ENCODE results near the gene LCP2.

LCP2 gene

DNA sequence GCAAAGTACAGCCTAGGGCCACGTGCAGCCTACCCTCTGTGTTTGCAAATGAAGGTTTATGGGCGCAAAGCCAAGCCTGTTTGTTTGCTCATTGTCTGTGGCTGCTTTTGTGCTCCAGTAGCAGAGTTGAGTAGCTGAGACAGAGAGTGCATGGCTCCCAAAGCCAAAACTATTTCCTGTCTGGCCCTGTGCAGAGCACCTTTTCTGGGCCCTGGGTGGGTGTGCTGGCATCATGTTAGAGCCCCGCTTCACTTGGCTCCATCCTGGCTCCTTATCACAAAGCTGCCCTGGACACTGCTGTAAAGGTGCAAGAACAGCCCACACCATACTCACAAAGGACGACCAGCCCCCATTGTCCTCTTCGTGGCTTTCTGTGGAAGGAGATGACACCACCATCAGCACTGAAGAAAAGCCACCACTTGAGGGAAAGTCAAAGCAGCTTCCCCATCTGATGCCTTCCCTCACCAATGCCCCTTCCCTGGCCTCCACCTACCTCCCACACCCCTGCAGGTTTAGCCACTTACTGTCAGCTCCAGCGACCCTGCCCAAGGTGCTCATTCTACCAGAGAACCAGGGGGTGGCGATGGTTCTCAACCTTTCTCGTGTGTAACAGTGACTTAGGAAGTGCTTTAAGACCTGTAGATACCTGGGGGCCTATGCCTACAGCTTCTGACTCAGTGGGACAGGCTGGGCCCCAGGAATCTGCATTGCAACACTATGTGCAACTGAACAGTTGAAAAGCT, 23.4 kb downstream of the LCP2 start:
- peak; percentile 52 for TF ChIP-seq CTCF (IDR thresholded peaks at IDR 0.05; ENCODE audit: extremely low read depth, insufficient read depth, missing control alignments)
- in situ Hi-C loops (cut with MboI; ENCODE audit: low pct_unique_long_range_greater_than_20kb, low sequenced_read_pairs, unreplicated experiment): no loop called here
- DNase-seq (ENCODE audit: low spot score): peak; percentile 50

DNA sequence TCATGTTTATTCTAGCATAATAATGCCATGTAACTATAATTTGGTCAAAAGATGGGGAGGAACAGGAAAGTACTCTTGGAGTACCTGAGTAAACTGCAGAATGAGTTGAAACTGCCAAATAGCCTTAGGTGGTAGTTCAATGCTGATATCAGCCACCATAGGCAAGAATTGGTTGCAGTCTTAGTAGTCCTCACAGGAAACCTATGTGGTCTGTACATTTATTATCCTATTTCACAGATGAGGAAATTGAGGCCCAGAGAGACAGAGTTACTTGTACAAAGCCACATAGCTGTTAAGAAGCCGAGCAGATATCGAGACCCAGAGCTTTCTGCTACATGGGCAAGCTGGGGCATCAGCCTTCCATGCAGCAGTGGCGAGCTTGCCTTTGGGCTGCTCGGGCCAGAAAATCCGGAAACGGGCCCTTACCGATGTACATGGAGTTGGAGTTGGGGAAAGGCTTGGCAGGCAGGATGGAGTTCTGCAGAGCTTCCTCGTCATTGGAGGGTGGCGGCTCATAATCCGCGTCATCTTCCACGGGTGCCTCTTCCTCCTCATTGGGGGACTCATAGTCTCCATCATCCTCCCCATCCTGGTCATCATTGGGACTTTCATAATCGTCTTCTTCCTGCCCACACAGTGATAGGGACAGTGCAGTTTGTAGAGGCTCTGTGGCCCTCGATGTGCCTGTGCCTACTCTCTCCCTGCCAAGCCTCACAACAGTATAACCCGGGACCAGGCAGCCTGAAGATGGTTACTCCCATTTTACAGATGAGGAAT, 27.1 kb downstream of the LCP2 start:
- TF ChIP-seq CTCF (IDR thresholded peaks at IDR 0.05; ENCODE audit: extremely low read depth, insufficient read depth, missing control alignments): no peak
- in situ Hi-C loops (cut with MboI; ENCODE audit: low pct_unique_long_range_greater_than_20kb, low sequenced_read_pairs, unreplicated experiment): no loop called here
- no peak for DNase-seq (ENCODE audit: low spot score)

- no peak for TF ChIP-seq CTCF (IDR thresholded peaks at IDR 0.05; ENCODE audit: extremely low read depth, insufficient read depth, missing control alignments)
- no peak for DNase-seq (ENCODE audit: low spot score)
- in situ Hi-C loops (cut with MboI; ENCODE audit: low pct_unique_long_range_greater_than_20kb, low sequenced_read_pairs, unreplicated experiment): no loop called here
Measured at GRCh38 chr5:170269579-170269978, 28.0 kb downstream of the LCP2 start.

DNA sequence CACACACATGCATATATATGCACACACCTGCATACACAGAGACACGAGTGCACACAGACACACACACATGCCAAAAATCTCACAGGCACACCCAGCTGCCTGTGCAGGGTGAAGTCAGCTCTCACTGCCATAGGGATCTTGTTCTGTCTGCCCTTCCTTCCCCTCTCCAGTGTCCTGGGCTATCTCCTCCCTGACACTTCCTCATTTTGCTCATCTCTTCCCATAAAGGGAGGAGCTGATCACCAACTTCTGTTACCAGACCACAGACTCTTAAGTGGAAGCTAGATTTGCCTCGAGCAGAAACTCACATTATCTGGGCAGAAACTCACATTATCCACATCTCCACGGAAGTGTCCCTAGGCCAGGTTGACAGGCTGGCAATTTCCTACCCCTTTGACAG, 28.7 kb downstream of the LCP2 start:
- in situ Hi-C loops (cut with MboI; ENCODE audit: low pct_unique_long_range_greater_than_20kb, low sequenced_read_pairs, unreplicated experiment): no loop called here
- no peak for DNase-seq (ENCODE audit: low spot score)
- no peak for TF ChIP-seq CTCF (IDR thresholded peaks at IDR 0.05; ENCODE audit: extremely low read depth, insufficient read depth, missing control alignments)

- DNase-seq (ENCODE audit: low spot score): no peak
- in situ Hi-C loops (cut with MboI; ENCODE audit: low pct_unique_long_range_greater_than_20kb, low sequenced_read_pairs, unreplicated experiment): no loop called here
- TF ChIP-seq CTCF (IDR thresholded peaks at IDR 0.05; ENCODE audit: extremely low read depth, insufficient read depth, missing control alignments): no peak
Measured at GRCh38 chr5:170268153-170268689, 29.4 kb downstream of the LCP2 start.

DNA sequence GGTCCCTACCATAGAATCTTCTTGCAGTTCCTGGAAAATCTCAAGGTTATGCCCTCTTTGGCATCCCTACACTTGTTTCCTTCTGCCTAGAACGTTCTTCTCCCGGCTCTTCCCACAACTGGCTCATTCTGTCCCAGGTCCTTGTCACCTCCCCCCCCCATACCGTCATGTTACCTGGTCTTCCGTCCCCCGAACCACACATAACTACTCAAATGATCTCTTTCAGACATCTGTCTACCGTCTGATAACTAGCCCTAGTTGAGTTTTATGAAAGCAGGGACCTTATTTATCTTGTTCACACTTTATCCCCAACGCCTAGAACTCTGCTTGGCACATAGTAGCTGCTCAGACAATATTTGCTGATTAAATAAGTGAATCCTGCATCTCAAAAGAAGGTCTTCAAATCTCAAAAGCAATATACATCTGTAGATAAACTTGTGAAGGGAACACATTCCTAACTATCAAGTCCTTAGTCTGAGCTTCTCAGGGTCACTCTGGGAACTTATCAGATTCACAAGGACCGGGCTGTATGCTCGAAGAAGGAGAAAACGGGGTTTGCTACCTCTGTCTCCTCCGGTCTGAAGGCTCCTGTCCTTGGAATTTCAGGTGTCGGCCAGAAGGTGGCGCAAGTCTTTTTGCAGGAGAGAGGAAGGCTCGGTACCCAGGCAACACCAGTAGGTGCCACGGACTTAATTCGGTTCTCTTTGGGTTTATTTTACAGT, 30.0 kb downstream of the LCP2 start:
- peak; percentile 83 for DNase-seq (ENCODE audit: low spot score)
- TF ChIP-seq CTCF (IDR thresholded peaks at IDR 0.05; ENCODE audit: extremely low read depth, insufficient read depth, missing control alignments): peak; percentile 84
- in situ Hi-C loops (cut with MboI; ENCODE audit: low pct_unique_long_range_greater_than_20kb, low sequenced_read_pairs, unreplicated experiment): no loop called here
